Inflammatory macrophage (primary cell): ENCODE results near the gene R3HCC1L.
A peak's percentile ranks its signal among the peaks of the same experiment; 100 is the strongest.
"Not testable (repeated sequence)": the region's sequence is repeated elsewhere in the genome, so short reads cannot be mapped to it uniquely, and the experiment has no call there.

Experiments
- DNase-seq, 2 donors: peaks; one replicate each; pipeline ENCODE4 v3.0.0-alpha.2; 2020 to 2022

The R3HCC1L gene

DNA sequence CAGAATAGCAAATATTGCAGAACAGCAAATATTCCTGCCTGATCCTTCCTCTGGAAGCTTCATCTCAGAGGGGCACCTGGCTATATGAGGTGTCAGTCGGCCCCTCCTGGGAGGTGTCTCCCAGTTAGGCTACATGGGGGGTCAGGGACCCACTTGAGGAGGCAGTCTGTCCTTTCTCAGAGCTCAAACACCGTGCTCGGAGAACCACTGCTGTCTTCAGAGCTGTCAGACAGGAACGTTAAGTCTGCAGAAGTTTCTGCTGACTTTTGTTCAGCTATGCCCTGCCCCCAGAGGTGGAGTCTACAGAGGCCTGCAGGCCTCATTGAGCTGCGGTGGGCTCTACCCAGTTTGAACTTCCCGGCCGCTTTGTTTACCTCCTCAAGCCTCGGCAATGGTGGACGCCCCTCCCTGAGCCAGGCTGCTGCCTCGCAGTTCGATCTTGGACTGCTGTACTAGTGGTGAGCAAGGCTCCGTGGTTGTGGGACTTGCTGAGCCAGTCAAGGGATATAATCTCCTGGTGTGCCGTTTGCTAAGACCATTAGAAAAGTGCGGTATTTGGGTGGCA lies 48.0 kb downstream of the R3HCC1L start:
- DNase-seq = not testable (repeated sequence)

DNA sequence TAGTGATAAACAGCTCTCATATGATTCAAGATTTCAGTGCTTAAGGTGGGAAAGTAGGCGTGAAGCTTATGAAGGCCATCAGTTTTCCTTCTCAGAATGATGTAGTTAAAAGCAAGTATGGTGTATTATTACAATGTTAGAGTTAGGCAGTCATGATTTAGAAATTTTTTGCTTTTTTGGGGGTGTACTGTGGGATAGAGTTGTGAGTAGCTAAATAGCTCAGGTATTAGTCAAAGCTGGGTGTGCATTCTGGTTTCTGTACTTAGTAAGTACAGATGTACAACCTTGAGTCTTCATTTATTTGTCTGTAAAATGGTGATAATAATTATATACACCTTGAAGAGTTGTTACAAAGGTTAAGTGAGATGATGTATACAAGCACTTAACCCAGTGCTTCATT lies 52.2 kb downstream of the R3HCC1L start:
- DNase-seq = no peak

DNA sequence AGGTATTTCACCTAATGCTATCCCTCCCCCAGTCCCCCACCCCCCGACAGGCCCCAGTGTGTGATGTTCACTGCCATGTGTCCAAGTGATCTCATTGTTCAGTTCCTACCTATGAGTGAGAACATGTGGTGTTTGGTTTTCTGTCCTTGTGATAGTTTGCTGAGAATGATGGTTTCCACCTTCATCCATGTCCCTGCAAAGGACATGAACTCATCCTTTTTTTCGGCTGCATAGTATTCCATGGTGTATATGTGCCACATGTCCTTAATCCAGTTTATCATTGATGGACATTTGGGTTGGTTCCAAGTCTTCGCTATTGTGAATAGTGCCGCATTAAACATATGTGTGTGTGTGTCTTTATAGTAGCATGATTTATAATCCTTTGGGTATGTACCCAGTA lies 56.3 kb downstream of the R3HCC1L start:
- not testable (repeated sequence) for DNase-seq

DNA sequence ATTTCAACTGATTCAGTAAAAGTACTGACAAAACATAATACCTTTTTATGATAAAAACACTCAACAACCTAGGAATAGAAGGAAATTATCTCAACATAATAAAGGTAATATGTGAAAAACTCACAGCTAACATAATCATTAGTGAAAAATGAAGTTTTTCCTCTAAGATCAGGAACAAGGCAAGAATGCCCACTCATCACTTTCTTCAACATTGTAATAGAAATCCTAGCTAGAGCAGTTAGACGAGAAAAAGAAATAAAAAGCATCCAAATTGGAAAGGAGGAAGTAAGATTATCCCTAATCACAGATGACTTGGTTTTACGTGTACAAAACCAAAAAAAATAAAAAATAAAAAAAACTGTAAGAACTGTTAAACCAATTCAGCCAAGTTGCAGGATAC lies 58.6 kb downstream of the R3HCC1L start:
- DNase-seq = no peak

DNA sequence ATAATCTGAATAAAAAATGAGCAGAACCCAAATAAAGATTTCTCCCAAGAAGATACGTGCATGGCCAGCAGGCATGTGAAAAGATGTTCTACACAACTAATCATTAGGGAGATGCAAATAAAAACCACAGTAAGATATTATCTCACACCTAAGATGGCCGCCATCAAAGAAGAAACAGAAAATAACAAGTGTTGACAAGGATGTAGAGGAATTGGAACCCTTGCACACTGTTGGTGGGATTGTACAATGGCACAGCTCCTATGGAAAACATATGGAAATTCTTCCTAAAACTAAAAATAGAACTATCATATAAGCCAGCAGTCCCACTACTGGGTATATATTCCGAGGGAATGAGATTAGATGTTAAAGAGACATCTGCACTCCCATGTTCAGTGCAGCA lies 60.2 kb downstream of the R3HCC1L start:
- no peak for DNase-seq

- no peak for DNase-seq
Observed at GRCh38 chr10:98195120-98195519, 60.7 kb downstream of the R3HCC1L start.

DNA sequence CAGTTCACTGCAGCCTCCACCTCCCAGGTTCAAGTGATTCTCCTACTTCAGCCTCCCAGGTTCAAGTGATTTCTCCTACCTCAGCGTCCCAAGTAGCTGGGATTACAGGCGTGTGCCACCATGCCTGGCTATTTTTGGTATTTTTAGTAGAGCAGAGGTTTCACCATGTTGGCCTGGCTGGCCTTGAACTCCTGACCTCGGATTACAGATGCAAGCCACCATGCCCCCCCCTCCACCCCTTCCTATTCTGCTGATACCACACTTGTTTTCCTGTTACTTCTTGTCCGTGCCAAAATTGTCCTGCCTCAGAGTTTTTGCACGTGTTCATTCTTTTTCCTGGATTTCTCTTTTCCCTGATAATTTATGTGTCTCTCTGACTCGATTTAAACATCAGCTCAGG lies 62.5 kb downstream of the R3HCC1L start:
- no peak for DNase-seq

GRCh38 chr10:98201760-98202159 lies 67.3 kb downstream of the R3HCC1L start:
- no peak for DNase-seq

GRCh38 chr10:98202378-98202777 lies 67.9 kb downstream of the R3HCC1L start:
- DNase-seq = no peak

DNA sequence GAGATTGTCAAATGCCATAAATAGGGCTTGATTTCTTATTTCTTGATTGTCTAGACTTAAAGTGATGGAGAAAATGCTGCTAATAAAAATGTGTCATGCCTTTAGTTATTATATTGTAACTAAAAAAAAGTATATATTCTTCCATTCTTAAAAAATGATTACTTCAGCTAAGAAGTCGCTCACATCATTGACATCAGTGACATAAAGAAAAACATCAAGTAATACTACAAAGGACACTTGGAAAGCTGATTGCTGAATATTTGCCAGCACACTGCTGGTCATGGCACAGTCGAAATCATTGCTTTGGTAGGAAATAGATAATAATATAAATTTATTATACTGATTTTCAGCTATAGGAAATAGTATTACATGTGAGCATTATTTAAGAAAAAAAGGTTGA lies 70.9 kb downstream of the R3HCC1L start:
- DNase-seq = no peak

DNA sequence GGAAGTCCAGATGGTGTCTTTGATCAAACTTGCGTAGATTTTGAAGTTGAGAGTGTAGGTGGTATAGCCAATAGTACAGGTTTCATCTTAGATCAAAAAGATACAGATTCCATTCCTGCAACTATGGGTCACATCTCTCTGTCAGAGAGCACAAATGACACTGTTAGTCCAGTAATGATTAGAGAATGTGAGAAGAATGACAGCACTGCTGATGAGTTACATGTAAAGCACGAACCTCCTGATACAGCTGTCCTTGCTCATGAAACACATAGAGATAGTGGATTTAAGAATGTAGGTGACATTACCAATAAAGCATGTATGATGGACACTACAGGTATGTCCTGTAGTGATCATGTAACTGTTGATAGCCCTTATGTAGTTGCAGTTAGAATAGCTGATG lies 74.5 kb downstream of the R3HCC1L start:
- DNase-seq = no peak

GRCh38 chr10:98209441-98209840 lies 75.0 kb downstream of the R3HCC1L start:
- DNase-seq = no peak

GRCh38 chr10:98212196-98212595 lies 77.7 kb downstream of the R3HCC1L start:
- no peak for DNase-seq

DNA sequence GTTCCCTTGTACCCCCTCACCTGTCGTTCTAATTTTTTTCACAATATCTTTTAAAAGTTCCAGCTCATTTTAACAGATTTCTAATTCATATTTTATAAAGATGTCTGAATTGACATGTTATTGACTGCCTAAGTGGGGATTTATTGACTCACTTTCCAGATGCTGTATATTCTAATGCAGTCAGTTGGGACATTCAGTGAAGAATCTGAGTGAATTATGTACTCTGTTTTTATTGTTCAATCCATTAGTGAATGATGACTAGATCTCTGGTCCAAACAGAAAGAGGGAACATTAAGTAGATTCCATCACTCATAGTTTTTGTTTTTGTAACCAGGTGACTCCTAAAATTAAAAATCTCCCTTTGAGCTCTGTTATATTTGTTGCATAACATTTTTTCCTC lies 79.3 kb downstream of the R3HCC1L start:
- DNase-seq = no peak

- no peak for DNase-seq
Observed at GRCh38 chr10:98215373-98215772, 80.9 kb downstream of the R3HCC1L start.

DNA sequence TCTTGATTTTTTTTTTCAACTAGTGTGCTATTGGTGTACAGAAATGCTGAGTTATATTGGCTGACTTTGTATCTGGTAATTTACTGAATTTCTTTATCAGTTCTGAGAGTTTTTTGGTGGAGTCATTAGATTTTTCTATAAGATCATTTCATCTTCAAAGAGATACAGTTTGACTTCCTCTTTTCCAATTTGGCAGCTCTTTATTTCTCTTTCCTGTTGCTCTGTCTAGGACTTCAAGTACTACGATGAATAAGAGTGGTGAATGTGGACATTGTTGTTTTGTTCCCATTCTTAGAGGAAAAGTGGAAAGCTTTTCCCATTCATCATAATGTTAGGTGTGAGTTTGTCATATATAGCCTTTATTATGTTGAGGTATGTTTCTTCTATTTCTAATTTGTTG lies 83.3 kb downstream of the R3HCC1L start:
- peak; percentile 3 to 19 for DNase-seq

DNA sequence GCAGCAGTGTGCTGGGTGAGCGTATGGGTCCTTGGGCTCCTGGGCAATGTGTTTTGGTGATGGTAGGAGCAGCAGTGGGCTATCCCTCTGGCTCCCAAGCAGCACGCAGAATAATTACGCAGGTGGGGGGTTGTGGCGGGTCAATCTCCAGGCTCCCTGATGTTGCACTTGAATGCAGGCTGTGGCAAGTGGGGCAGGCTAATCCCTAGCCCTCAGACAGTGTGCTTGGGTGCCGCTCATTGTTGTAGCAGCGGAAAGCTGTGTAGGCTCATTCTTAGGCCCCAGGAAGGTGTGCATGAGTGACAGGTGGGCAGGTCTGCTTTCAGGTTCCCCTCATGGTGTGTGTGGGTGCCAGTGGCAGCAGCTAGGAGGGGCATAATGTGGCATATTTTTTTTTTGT lies 89.4 kb downstream of the R3HCC1L start:
- DNase-seq = no peak

GRCh38 chr10:98224509-98224908 lies 90.1 kb downstream of the R3HCC1L start:
- DNase-seq = no peak

GRCh38 chr10:98224996-98225395 lies 90.5 kb downstream of the R3HCC1L start:
- DNase-seq = no peak

- DNase-seq = no peak
Observed at GRCh38 chr10:98226508-98227144, 92.2 kb downstream of the R3HCC1L start.

GRCh38 chr10:98227713-98228112 lies 93.3 kb downstream of the R3HCC1L start:
- not testable (repeated sequence) for DNase-seq

DNA sequence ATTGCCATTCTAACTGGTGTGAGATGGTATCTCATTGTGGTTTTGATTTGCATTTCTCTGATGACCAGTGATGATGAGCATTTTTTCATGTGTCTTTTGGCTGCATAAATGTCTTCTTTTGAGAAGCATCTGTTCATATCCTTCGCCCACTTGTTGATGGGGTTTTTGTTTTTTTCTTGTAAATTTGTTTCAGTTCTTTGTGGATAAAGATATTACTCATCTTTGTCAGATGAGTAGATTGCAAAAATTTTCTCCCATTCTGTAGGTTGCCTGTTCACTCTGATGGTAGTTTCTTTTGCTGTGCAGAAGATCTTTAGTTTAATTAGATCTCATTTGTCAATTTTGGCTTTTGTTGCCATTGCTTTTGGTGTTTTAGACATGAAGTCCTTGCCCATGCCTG lies 93.8 kb downstream of the R3HCC1L start:
- DNase-seq = not testable (repeated sequence)

- no peak for DNase-seq
Observed at GRCh38 chr10:98231417-98231816, 97.0 kb downstream of the R3HCC1L start.

GRCh38 chr10:98235846-98236245 lies 101.4 kb downstream of the R3HCC1L start:
- DNase-seq = no peak

GRCh38 chr10:98236862-98237261 lies 102.4 kb downstream of the R3HCC1L start:
- no peak for DNase-seq
